Activated CD4-positive, alpha-beta T cell treated with anti-CD3 and anti-CD28 coated beads for 4 hours (primary cell): ENCODE data around the gene CCDC148.
"Not testable (repeated sequence)": the region's sequence is repeated elsewhere in the genome, so short reads cannot be mapped to it uniquely, and the experiment has no call there.

ENCODE experiments used
- DNase-seq, 2 donors: peaks; one replicate each; pipeline ENCODE4 v3.0.0-alpha.2; 2020

CCDC148 gene

DNA sequence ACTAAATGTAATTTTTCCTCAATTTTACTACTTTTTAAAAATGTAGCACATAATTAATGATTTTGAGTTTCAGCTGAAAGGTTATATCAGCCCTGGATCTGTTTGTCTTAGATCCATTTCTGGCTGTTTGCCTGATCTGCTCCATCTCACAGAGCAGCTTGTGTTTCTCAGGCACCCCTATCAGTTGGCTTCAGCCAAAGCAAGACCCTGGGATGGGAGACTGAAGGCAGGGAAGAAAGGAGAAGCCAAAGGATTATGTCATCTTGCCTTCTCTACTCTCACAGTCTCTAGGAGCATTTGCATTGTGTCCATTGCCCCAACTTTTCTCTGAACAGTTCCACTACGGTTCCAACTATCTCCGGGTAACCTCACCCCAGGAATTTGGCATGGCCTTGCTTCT lies 110.5 kb downstream of the CCDC148 start:
- no peak for DNase-seq

DNA sequence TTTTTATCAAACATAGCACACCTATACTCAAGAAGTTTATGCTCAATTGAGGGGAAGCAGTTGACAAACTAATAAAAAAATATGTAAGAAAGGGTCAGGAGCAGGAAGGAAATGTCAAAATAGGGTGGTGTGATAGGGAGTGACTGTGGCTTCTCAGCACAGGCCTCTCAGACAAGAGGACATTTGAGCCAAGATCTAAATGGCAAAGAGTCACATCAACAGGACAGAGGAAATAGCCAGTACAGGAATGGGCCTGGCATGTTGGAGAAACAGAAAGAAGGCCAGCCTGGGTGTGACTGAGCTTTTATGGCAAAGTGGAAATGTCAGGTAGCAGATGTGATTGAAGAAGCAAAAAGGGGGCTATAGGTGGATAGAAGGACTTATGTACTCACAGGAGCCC lies 117.0 kb downstream of the CCDC148 start:
- DNase-seq, result no peak

DNA sequence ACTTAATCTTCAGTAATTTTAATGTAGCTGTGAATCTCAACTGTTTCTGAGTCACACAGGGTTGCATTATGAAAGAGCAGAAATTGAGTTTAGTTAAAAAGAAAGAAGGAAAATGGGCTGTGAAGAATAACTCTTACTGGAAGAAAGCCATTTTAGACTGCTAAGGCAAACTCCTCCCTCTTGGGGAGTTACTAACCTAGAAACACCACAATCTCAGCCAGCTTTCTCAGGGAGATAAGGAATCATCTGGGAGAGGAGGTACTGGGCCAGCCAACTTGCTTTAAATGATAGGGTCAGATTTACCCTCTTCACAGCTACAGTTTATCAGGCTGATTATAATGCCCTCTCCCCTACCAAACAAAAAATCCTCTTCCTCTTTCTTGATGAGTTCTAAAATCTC lies 119.5 kb downstream of the CCDC148 start:
- DNase-seq, result no peak

DNA sequence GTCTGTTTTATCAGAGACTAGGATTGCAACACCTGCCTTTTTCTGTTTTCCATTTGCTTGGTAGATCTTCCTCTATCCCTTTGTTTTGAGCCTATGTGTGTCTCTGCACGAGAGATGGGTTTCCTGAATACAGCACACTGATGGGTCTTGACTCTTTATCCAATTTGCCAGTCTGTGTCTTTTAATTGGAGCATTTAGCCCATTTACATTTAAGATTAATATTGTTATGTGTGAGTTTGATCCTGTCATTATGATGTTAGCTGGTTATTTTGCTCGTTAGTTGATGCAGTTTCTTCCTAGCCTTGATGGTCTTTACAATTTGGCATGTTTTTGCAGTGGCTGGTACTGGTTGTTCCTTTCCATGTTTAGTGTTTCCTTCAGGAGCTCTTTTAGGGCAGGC lies 124.8 kb downstream of the CCDC148 start:
- DNase-seq, result not testable (repeated sequence)

DNA sequence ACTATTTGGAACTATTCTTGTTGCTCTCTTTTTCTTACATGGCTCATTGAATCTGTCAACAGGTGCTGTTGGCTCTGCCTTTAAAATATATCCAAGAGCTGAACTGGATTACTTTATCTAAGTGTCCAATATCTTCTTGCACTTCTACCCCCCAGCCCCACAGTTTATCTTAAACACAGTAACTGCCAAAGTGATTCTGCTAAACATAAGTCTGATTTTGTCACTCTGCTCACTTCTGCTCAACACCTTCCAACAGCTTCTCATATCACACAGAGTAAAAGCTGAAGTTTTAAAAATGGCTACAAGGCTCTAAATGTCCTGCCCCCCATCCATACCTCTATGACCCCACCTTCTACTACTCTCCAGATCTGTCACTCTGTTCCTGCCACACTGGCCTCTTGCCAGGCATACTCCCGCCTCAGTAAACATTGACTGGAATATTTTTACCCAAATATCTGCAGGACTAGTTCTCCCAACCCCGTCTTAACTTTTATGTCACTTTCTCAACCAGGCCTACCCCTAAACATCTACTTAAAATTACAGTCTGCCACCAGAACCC lies 130.7 kb downstream of the CCDC148 start:
- no peak for DNase-seq

DNA sequence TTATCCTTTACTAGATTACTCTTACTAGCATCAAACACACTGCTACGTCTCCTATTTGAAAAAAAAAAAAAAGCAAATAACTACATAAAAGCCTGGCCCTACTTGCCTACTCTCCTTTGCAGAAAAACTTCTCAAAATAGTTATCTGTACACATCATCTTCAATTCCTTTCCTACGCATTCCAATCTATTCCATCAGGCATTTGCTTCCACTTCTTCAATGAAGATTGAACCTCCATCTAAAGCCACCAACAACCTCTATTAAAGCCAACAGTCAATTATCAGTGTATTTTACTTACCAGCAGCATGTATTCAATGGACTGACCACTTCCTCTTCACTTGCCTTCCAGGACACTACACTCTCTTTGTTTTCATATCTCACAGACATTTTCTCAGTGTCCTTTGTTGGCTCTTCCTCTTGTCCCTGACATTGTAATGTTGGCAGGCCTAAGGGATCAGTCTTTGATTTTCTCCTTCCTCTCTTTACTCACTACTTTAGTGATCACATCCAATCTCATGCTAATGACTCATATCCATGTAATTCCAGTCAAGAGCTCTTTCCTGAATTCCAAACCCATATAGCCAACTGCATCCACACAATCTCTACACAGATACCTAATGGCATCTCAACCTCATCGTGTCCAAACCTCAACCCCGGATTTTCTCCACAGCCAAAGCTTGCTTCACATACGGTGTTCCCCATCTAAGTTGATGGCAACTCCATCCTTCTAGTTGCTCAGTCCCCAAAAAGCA lies 131.3 kb downstream of the CCDC148 start:
- no peak for DNase-seq

DNA sequence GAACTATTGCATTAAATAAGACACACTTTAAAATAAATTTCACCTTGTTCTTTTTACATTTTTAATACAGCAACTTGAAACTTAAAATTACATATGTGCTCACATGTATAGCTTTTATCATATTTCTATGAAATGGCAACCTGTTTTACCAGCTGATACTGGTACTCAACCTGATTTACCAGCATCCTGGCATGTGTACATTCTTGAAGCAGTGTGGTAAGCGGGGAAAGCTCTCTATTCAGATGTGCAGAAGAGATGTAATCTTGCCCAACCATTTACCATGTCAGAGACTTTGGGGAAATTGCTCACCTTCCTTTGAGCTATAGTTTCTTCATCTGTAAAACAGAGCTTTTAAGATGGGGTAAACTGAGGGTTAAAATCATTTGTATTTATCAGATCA lies 133.2 kb downstream of the CCDC148 start:
- DNase-seq, result no peak

DNA sequence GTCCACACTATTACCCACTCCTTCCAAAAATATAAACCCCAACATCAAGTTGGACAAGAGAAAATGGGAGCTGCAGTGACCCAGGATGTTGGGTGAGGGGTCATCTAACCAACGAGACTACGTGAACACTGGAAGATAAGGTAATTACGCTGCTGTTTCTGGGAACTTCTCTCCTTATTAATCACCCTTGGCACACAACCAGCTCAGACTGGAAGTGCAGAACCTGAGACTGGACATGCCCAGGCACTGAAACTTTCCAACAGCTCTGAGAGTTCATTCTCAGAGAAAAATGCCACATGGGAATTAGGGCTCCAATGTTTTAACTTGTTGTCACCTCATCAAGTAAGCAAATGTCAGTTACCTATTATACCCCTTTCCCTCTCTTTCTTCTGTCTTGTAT lies 135.3 kb downstream of the CCDC148 start:
- DNase-seq, result no peak

DNA sequence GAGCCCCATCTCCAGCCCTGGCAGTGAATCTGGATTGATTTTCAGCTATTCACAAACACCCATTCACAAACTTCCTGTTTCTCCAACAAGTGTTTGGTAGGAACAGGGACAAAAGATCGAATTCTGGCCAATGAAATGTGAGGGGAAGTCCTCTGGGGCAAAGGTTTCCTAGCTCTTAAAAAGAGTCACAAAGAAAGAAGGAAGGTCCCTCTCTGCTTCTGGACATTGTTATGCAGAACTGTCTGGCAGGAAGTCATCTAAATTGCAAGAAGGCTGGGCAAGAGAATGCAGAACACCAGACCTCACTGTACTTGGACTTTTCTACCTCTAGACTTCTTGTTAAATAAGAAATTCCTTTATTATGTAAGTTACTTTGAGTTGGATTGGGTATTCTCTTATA lies 137.3 kb downstream of the CCDC148 start:
- no peak for DNase-seq

DNA sequence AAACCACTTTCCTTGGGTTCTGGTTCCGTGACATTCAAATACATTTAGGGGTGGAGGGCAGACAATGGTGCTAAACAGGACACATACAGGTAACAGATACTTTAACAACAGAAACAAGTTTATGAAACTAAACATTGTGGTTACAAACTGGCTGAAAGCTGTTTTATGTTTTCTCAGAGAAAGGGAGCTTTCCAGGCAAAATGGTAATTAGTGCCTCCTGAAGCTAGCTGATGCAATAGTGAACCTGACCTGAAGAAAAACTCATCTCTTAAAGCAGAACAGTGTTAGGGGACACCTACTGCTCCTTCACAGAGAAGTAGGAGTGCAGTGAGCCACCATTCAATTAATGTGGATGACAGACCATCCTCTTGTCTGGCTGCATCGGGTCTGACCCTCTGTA lies 138.9 kb downstream of the CCDC148 start:
- no peak for DNase-seq

DNA sequence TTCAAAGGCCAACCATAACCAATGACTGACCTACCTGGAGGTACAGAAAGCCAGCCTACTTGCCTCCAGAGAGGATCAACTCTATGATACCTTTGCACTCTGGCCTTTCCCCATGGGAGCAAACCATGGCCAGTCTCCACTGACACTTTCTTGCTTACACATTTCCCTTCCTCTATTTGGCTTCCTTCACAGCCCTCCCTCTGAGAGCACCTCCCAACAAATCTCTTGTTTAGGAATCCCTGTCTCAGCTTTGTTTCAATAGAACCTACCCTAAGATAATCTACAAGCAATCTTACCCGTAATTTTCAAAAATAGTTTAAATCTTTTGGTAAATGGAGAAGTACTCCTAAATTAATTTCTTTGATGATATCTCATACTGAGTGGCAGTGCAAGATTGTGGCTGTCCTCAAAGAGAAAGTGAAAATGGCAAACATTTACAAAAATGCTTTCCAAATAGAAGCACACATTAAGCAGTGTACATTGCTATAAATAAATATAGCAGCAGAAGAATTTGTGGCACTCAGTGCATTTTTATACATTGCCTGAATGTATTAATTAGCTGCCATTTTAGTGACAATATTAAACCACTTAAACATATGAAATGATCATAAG lies 140.6 kb downstream of the CCDC148 start:
- no peak for DNase-seq

DNA sequence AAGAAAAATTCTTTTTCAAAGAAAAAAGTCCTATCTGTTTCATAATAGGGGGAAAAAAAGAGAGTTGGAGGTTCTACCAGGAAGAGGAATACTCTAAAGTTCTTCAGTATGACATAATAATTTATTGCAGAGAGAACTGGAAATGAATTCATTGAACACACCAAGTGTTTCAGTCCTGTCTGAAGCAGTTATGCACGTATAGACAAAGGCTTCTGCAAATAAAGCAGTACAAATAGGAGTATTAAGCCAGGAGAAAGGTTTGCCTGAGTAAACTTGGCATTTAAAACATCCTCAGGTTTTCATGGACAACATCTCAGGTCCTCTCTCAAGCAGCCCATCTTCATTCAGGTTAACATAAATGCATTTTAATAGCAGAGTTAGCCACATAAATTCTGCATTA lies 141.6 kb downstream of the CCDC148 start:
- no peak for DNase-seq

DNA sequence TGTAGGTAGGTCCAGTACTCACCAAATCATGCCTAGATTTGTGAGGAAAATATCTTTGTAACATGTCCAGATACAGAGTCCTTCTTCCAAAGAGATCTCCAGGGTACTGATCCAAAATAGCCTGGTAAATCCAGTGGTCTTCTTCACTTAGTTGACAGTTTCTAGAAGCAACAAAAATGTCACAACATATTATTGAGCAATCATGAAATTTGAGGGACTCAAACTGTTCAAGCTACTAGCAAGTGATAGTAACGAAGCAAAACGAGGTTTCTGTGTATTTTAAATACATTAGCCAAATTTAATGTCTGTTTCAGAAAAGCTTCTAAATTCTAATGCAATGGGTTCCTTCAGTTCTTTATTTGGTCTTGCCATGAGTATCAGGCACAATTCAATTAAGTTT lies 142.8 kb downstream of the CCDC148 start:
- DNase-seq, result no peak

DNA sequence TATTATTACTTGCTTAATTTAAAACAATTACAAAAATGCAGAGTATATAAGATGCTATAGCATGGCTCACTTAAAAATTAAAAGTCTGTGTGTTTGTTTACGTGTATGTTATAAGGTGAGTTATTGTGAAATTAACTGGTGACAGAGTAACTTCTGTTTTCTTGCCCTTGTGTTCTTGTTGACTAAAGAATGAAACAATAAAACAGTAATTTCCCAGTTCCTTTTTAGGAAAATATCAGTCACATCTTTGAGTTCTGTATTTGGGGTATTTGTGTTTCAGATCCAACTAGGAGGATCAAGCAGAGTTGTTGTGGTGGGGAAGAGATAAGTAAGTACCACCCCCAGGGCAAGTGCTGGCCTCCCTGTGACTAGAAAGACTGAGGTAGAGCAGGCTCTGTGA lies 143.6 kb downstream of the CCDC148 start:
- no peak for DNase-seq

DNA sequence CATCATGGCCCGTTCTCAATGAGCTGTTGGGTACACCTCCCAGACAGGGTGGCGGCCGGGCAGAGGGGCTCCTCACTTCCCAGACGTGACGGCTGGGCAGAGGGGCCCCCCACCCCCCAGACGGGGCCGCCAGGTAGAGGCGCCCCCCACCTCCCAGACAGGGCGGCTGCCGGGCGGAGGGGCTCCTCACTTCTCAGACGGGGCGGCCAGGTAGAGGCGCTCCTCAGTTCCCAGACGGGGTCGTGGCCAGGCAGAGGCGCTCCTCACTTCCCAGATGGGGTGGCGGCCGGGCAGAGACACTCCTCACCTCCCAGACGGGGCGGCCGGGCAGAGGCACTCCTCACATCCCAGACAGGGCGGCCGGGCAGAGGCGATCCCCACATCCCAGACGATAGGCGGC lies 146.1 kb downstream of the CCDC148 start:
- not testable (repeated sequence) for DNase-seq

DNA sequence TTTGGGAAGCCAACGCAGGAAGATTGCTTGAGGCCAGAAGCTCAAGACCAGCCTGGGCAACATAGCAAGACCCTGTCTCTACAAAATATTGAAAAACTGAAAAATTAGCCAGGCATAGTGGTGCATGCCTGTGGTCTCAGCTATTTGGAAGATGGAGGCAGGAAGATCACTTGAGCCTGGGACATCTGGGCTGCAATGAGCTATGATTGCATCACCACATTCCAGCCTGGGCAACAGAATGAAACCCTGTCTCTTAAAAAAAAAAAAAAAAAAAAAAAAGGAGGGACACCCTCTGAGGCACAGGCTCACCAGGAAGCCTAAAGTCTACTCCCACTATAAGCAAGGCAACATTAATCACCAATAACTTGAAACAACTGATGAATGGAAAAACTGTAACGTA lies 151.1 kb downstream of the CCDC148 start:
- DNase-seq, result no peak

DNA sequence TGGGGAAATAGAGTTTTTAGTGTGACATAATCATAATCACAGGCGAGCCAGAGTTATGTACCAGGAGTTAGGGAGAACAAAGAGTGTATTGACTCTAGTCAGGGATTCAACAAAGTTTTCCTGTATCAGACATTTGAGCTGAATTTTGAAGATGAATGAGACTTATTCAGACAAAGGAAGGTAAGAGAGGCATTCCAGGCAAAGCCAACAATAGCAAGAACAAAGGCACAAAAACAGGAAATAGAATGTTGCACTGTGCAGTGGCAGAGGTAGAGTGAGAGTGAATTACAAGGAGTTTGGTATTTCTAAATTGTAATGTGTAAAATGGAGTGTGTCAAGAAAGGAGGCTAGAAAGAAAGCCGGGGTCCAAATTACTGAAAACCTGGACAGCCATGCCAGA lies 156.2 kb downstream of the CCDC148 start:
- DNase-seq, result no peak

DNA sequence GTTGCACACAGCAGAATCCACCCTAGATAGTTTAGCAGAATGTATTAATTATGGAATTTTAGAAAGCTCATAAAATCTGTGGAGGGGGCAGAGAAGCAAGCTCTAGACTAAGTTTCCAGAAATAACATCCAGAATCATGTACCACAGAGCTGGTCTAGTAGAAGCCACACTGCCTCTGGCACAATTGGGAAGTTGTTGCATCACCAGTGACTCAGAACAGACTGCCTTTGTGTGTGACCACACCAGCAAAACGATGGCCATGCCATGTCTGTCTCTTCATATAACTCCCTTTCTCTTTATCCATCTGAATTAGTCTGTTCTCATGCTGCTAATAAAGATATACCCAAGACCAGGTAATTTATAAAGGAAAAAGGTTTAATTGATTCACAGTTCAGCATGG lies 158.9 kb downstream of the CCDC148 start:
- no peak for DNase-seq

DNA sequence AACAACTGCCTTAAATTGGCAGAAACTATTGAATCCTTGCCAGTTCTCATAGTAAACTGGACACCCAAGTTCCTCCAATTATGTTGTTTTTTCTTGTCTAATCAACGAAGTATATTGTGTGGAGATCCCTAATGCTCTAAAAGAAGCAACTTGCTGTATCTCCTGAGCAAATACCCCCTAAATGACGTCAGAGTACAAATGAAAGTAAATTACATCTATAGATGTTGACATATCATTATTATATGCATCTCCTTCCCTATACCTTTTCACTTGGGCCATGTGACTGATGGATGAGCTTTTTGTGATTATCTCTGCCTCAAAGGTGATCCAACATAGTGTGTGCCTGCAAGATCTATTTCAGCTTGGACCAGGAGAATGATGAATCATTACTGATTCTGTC lies 159.4 kb downstream of the CCDC148 start:
- no peak for DNase-seq

DNA sequence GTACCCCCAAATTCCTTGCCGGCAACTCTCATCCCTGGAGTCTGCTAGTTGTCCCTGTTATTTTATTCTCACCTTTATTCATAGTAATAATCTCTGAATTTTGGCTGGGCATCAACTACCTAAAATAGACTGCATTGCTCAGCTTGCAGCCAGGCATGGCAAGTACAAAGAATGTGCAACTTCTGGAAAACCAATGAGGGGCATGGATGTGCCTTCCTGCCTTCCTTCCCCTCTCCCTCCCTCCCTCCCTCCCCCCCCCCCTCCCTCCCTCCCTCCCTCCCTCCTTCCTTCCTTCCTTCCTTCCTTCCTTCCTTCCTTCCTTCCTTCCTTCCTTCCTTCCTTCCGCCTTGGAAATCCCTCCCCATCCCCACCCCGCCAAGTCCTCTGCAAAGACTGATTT lies 162.8 kb downstream of the CCDC148 start:
- DNase-seq, result no peak

DNA sequence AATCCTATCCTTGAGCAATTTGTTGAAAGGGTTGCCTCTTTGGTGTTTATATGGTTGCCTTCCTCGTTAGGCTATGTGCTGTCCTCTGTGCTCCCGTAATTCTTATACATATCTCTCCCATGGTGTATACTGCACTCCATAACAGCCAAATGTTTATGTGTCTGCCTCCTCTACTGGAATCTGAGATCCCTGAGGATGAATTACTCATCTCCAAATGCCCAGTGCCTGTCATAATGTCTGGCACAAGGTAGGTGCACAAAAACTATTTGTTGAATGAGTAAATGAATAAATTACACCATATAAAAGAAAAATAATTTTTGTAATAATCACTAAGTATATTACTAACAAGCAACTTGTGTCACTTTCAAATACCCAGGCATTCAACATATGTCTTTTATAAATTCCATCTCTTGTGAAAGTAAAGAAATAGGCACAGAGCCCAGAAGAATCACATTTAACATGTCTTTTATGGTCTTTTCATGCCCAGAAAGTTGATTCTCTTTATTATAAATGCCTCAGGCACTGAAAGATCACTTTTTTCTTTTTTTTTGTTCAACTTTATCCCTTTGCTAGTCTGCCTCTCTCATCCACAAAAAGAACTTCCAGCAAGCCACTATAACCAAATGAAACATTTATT lies 164.9 kb downstream of the CCDC148 start:
- DNase-seq, result no peak

DNA sequence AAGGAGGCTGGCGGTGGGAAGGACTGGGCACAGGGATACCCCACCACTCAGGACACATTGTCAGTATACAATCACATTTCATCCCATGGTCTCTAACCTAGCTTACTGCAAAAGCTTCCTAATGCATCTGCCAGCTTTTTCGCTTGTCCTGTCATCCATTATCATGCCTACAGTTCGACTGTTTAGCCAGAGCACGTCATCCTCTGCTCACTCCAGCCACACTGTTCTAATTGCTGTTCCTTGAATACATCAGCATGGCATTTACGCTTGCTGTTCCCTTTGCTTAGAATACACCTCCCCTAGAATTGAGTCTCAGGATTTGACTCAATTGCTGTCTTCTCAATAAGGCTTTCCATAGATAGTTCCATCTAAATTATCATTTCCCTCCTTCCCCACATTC lies 166.3 kb downstream of the CCDC148 start:
- DNase-seq, result no peak

DNA sequence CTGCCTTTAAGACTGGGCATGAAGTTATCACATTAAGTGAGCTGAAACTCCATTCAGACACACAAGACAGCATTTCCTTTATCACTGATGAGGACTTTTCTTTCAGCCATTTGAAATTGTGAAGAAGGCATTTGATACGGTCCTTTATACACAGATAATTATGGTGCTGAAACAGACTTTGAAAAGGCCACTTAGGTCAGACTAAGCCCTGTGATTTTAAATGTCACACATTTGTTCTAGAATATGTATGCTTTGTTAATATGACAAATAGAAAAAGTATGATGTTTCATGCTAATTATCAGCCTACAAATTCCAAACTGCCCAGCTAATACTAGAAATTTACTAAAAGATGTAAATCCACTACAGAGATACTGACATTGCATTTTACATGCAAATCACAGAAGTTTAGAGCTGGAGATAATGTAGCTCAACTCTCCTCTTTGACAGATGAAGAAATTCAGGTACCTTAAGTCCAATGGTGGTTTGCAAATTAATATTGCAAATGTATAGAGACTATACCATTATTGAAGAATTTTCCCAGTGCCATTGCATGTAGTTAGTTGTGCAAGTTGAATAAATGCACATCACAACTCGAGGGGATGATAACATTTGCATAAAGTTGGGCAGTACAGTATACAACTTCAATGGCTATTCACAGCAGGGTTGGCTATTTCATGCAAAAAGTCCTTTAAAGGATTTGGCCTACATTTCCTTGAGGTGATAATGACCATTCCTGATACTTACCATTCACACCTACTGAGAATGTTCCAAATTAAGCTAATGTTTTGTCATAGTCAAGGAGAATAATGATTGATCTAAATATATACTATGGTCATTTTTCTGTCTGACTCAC lies 179.7 kb downstream of the CCDC148 start:
- DNase-seq, result no peak
